HepG2 (cell line): ENCODE measurements around the gene AHRR. TPM values are rescaled to one million over a fixed set of nuclear protein-coding genes. Genes with fewer than 3 reads are reported as not detected.

Source experiments
- ATAC-seq: fragments of 200-7000 bp; cut with Tn5 transposase; 3 replicates; pipeline ENCODE4 v1.9.1; 2020; ENCODE audit warnings: mild to moderate bottlenecking, moderate library complexity
- BruUV-seq: library from RNA; stranded (reverse); fragments of 400-500 nt; replicated peaks from 2 replicates; lab custom pipeline; 2021; lab: Mats Ljungman, UMichigan
- CTCF ChIA-PET: fragments of 300-600 bp; formaldehyde crosslinking; extraction: SDS; loops from one replicate; lab custom pipeline; 2021; ENCODE audit warnings: low total read pairs, inconsistent platforms, low intra/inter-chr PET ratio; lab: Yijun Ruan, JAX
- POLR2A ChIA-PET: fragments of 350-600 bp; sonication (Branson Sonifier 250); formaldehyde crosslinking; loops from one replicate; lab custom pipeline; 2020; ENCODE audit warnings: antibody characterized with exemption, inconsistent platforms; lab: Yijun Ruan, JAX
- DNase-seq: peaks from one replicate; pipeline ENCODE4 v3.0.0-alpha.2; 2015; ENCODE audit warnings: low spot score
- FAIRE-seq: peaks from 3 replicates; lab custom pipeline; 2011; peaks lifted over from hg19 to GRCh38; lab: Jason Lieb, UNC
- H2AFZ ChIP-seq: one replicate; pipeline ENCODE4 v1.6.1; 2011; ENCODE audit warnings: low read length, inconsistent platforms
- H3K27ac ChIP-seq: fragments of 300-600 bp; 3 replicates; pipeline ENCODE4 v1.8.0; 2011; ENCODE audit warnings: mixed run types, mild to moderate bottlenecking, mixed read lengths, low read length, inconsistent platforms; ENCODE audit not compliant: insufficient read depth; ENCODE audit errors: extremely low read length
- H3K27me3 ChIP-seq, 2 experiments: fragments of 200-600 bp in 1 of 2; 2 replicates in 1 of 2; 3 replicates in 1 of 2; pipeline versions ENCODE4 v1.6.0 to v1.8.0; 2011; ENCODE audit warnings: low read length in 2 of 2, mild to moderate bottlenecking in 2 of 2, moderate library complexity in 2 of 2, inconsistent platforms in 1 of 2; ENCODE audit not compliant: insufficient read depth in 2 of 2, control insufficient read depth in 1 of 2
- H3K36me3 ChIP-seq, 2 experiments: fragments of 200-600 bp in 1 of 2; replicated peaks in 1 of 2; 2 replicates in 1 of 2; 3 replicates in 1 of 2; pipeline versions ENCODE4 v1.5.1 to v1.8.0; 2011; ENCODE audit warnings: low read length in 2 of 2, inconsistent platforms in 1 of 2; ENCODE audit not compliant: insufficient read depth in 2 of 2, control insufficient read depth in 1 of 2
- H3K4me1 ChIP-seq: 2 replicates; pipeline ENCODE4 v1.5.1; 2012; ENCODE audit warnings: low read length, inconsistent platforms; ENCODE audit not compliant: insufficient read depth
- H3K4me2 ChIP-seq: 2 replicates; pipeline ENCODE4 v1.6.0; 2011; ENCODE audit warnings: low read depth, low read length, inconsistent platforms
- H3K4me3 ChIP-seq, 3 experiments: fragments of 200-600 bp in 1 of 3; sonication (generic), shearing (Covaris generic) in 1 of 3; replicated peaks in 1 of 3; 2 replicates each; pipeline ENCODE4 v1.5.1; 2011 to 2016; ENCODE audit warnings: low read length in 3 of 3, inconsistent platforms in 2 of 3, low read depth in 2 of 3, mild to moderate bottlenecking in 2 of 3, control low read depth in 1 of 3, mixed read lengths in 1 of 3; ENCODE audit not compliant: insufficient read depth in 1 of 3
- H3K79me2 ChIP-seq: one replicate; pipeline ENCODE4 v1.6.1; 2011; ENCODE audit warnings: low read length, inconsistent platforms; ENCODE audit not compliant: insufficient read depth
- H3K9ac ChIP-seq: 2 replicates; pipeline ENCODE4 v1.6.0; 2011; ENCODE audit warnings: mild to moderate bottlenecking, low read depth, low read length, inconsistent platforms; ENCODE audit not compliant: insufficient read depth
- H3K9me3 ChIP-seq: 2 replicates; pipeline ENCODE4 v1.5.1; 2012; ENCODE audit warnings: mild to moderate bottlenecking, low read length
- H4K20me1 ChIP-seq: 2 replicates; pipeline ENCODE4 v1.6.0; 2011; ENCODE audit warnings: inconsistent platforms, mild to moderate bottlenecking, low read length, moderate library complexity; ENCODE audit not compliant: insufficient read depth
- CREM ChIP-seq, 2 experiments: sonication (generic) in 1 of 2; formaldehyde crosslinking in 1 of 2; IDR thresholded peaks; 2 replicates each; pipeline versions ENCODE4 v1.4.0 to v1.6.1; 2016 to 2020; ENCODE audit warnings: antibody characterized with exemption in 1 of 2, mild to moderate bottlenecking in 1 of 2, missing genetic modification reagents in 1 of 2
- CSRNP2 ChIP-seq: sonication (generic); formaldehyde crosslinking; conservative IDR thresholded peaks from 2 replicates; pipeline ENCODE4 v1.8.0; 2022; ENCODE audit warnings: low read depth, missing genetic modification reagents
- FOXA1 ChIP-seq, 2 experiments: fragments of 450-650 bp in 1 of 2; sonication (generic) in 1 of 2; formaldehyde crosslinking in 1 of 2; IDR thresholded peaks; 2 replicates each; pipeline versions ENCODE4 v1.4.0 to v1.6.1; 2016 to 2020; ENCODE audit warnings: missing genetic modification reagents in 1 of 2
- NFIB ChIP-seq: sonication (generic); formaldehyde crosslinking; IDR thresholded peaks from 2 replicates; pipeline ENCODE4 v1.9.0; 2021; ENCODE audit warnings: missing genetic modification reagents, mild to moderate bottlenecking, borderline replicate concordance
- PRDM10 ChIP-seq: sonication (generic); formaldehyde crosslinking; IDR thresholded peaks from 2 replicates; pipeline ENCODE4 v1.4.0; 2020; ENCODE audit warnings: low read depth, missing genetic modification reagents
- SIN3A ChIP-seq: IDR thresholded peaks from 2 replicates; pipeline ENCODE4 v1.6.1; 2011; ENCODE audit warnings: low read depth, mild to moderate bottlenecking, control low read depth, low read length, borderline replicate concordance
- ZNF24 ChIP-seq: fragments of 450-650 bp; IDR thresholded peaks from 2 replicates; pipeline ENCODE4 v1.6.1; 2017; ENCODE audit warnings: antibody characterized with exemption, mild to moderate bottlenecking
- ZNF781 ChIP-seq: sonication (generic); formaldehyde crosslinking; IDR thresholded peaks from 2 replicates; pipeline ENCODE4 v1.5.1; 2020; ENCODE audit warnings: borderline replicate concordance, mild to moderate bottlenecking, missing genetic modification reagents; ENCODE audit errors: not compliant biosample characterization
- WGBS: methylation state at CpG from one replicate; pipeline ENCODE4 v1.1.6; 2017; ENCODE audit warnings: low lambda C conversion rate; 5-methylcytosine and 5-hydroxymethylcytosine counted together
- in situ Hi-C: cut with HindIII; loops from 2 replicates; pipeline ENCODE4 v1.10.0; 2017; ENCODE audit warnings: low pct_unique_long_range_greater_than_20kb; ENCODE audit not compliant: extremely low pct_ligation_motif_present
- intact Hi-C: fragments of 100-400 bp; cut with micrococcal nuclease; formaldehyde crosslinking; loops from one replicate; pipeline ENCODE4 v1.10.0; 2022; ENCODE audit not compliant: unreplicated experiment
- polyA plus RNA-seq, 8 experiments: library from polyadenylated mRNA; depleted of rRNA in 3 of 8; stranded (reverse) in 7 of 8; unstranded in 1 of 8; fragments of >200 nt; fragmentation: Illumina TruSeq in 4 of 8; extraction: Trizol in 4 of 8; gene quantifications; 2 replicates each; pipeline versions ENCODE4 v1.2.1 to v1.2.3, GENCODE V29; 2011 to 2016; ENCODE audit warnings: low read depth in 4 of 8, missing spikeins in 1 of 8, mixed read lengths in 1 of 8; ENCODE audit not compliant: insufficient read depth in 1 of 8
- total RNA-seq, 5 experiments: library from RNA; depleted of rRNA; stranded (reverse); fragments of >200 nt; fragmentation: Illumina TruSeq; extraction: Trizol; gene quantifications; 2 replicates each; pipeline ENCODE4 v1.2.3, GENCODE V29; 2016; ENCODE audit warnings: low read depth in 1 of 5

Gene AHRR
- total and polyA plus RNA-seq, 2 of the 13 experiments (the other 11 are each of a cell fraction or from before 2014, with no cell fraction given), result 0.28 to 0.35 TPM

- TF ChIP-seq PRDM10 (CRISPR knock-in tag) (no peak), ZNF24 (no peak)
Observed at GRCh38 chr5:347712-348284, 26.3 kb downstream of the AHRR start (continued).

- Histone ChIP-seq H3K27ac (no peak overlapping the region), H3K9ac (no peak overlapping the region), H3K36me3 (no peaks in the 10 kb centered on the region), H3K79me2 (no peaks in the 10 kb centered on the region), H2AFZ (no peak overlapping the region), H3K4me2 (no peak overlapping the region), H3K4me1 (no peaks in the 10 kb centered on the region), H4K20me1 (no peaks in the 10 kb centered on the region), H3K27me3 (no peaks in the 10 kb centered on the region; a peak in 1 of 5 replicates), H3K9me3 (no peaks in the 10 kb centered on the region), H3K4me3 (no peak overlapping the region)
- TF ChIP-seq FOXA1 (IDR thresholded peaks at IDR 0.05) (no peak), FOXA1 (CRISPR knock-in tag; IDR thresholded peaks at IDR 0.05) (no peak), CSRNP2 (CRISPR knock-in tag) (no peak), SIN3A (no peak), NFIB (no peak), CREM (IDR thresholded peaks at IDR 0.05) (no peak), CREM (CRISPR knock-in tag; IDR thresholded peaks at IDR 0.05) (no peak), ZNF781 (CRISPR knock-in tag) (no peak)
- intact Hi-C loops (no loop called here), in situ Hi-C loops (no loop called here)
- ChIA-PET POLR2A (no interaction called here), CTCF (no interaction called here)
- FAIRE-seq (no peak), ATAC-seq (no peak), DNase-seq (no peak)
- 50% methylated on average over 5 of the region's 5 CpGs for WGBS
- BruUV-seq, result no TSS peak
Observed at GRCh38 chr5:348726-349125, 27.2 kb downstream of the AHRR start.
